SIG-M5 treated with dmso at 0.1 percent for 504 hours (cell line): ENCODE results near the gene WDR17.

Experiments
- DNase-seq: peaks from one replicate; lab custom pipeline; 2025; ENCODE audit not compliant: unreplicated experiment; lab: John Stamatoyannopoulos, UW

Gene WDR17

GRCh38 chr4:176090115-176090514 lies 24.5 kb downstream of the WDR17 start:
- peak; percentile 68 for DNase-seq

DNA sequence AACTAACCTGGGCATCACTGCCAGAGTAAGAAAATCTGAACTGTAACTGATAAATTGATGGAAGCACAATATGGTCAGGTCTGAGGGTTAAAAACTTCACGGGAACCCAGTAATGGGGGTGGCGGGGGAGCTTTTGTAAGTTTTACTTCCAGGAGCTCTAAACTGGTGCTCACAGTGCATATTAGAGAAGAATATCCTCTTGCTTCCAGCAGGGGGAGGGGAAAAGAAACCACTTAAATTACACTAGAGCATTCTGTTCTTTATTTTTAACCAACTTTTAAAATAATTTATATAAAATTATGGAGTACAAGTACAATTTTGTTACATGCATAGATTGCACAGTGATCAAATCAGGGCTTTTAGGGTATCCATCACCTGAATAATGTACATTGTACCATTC lies 33.7 kb downstream of the WDR17 start:
- DNase-seq, result no peak

GRCh38 chr4:176102414-176103063 lies 36.9 kb downstream of the WDR17 start:
- no peak for DNase-seq

DNA sequence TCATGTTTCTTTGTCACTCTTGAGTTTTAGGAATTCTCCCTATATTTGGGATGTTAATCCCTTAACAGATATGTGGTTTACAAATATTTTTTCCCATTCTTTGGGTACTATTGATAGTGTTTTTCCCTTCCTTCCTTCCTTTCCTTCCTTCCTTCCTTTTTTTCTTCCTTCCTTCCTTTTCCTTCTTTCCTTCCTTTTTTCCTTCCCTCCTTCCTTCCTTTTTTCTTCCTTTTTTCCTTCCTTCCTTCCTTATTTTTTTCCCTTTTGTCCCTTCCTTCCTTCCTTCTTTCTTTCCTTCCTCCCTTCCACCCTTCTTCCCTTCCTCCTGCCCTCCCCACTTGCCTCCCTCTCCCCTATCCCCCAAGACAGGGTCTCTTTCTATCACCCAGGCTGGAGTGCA lies 42.1 kb downstream of the WDR17 start:
- no peak for DNase-seq

GRCh38 chr4:176123710-176124407 lies 58.2 kb downstream of the WDR17 start:
- DNase-seq, result peak; percentile 7

DNA sequence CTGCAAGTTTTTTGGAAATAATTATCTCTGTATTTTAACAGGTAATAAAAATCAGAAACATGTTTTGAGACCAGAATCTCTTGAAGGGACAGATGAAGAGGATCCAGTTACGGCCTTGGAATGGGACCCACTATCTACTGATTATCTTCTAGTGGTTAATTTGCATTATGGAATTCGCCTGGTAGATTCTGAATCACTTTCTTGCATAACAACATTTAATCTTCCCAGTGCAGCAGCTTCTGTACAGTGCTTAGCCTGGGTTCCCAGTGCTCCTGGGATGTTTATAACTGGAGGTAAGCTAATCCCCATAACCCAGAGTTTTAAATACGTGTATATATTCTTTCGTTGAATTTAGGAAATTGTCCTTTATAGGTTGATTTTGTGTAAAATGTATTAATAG lies 59.4 kb downstream of the WDR17 start:
- DNase-seq, result no peak

DNA sequence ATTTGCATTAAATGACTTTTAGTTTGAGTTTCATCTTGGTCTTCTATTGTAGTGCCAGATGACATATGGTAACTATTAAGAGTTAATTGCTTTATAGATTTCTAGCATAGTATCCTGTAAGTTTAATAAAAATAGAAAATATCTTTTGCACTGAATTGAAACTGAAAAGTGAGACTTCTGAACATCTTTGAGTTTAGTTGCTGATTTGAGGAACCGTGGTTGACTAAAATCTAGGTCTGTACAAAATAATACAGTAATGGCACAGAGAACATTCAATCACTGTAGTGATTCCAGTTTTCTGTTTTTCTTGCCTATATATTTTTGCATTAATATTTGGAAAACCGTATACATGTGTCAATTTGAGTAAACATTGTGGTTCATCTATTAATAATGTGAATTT lies 69.0 kb downstream of the WDR17 start:
- DNase-seq, result no peak

- DNase-seq, result no peak
Measured at GRCh38 chr4:176137631-176138030, 72.0 kb downstream of the WDR17 start.

DNA sequence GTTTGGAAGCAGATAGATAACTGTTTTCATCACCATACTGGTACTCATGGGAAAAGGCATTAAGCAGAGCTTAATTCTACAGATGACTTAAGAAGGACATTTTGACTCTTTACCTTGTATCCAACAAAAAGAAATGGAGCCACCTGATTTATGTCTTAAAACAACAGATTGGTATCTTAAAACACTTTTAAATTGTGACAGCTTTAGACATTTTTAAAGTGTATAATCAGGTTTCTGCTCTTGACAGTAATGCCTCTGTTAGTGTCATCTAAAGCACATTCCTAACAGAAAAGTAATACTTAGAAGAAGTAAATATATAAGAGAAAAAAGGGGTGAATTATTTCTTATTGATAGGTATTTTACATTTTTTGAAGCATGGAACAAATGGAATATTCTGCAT lies 73.9 kb downstream of the WDR17 start:
- no peak for DNase-seq

DNA sequence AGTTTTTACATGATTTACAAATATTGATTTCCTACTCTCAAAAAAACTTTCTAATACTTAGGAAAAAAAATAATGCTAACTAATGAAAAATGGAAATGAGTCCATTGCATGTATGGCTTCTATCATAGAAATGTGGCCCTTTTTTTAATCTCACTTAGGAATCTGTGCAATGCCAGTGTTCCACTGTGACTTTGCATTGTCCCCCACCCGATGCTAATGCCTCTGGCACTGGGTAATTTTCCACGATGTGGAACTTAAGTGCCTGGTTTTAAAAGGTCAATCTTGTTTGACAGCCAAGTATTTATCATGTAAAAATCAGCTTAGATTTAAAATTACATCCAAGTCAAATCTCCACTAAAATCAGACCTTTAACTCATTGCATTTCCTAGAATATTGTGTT lies 76.6 kb downstream of the WDR17 start:
- no peak for DNase-seq

DNA sequence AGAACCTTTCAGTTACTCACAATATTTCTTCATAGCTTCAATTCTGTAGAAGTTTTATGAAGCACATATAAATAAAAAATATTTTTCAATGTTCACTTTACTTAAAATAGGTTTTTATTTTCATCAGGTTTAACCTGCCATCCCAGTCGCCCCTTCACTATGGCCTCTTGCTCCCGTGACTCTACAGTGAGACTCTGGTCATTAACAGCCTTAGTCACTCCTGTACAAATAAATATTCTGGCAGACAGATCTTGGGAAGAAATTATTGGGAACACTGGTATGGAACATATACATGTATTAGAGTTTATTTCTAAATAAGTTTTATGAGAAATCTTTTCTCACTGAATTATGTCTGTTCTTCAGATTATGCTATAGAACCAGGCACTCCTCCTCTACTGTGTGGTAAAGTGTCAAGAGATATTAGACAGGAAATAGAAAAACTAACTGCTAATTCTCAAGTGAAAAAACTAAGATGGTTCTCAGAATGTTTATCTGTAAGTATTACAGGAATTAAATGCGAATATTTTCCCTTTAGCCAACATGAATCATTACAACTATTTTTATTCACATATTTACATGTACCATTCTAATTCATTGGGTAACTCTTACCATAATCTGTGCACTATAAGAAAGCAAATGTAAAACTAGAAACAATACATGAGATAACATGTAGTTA lies 84.2 kb downstream of the WDR17 start:
- no peak for DNase-seq

DNA sequence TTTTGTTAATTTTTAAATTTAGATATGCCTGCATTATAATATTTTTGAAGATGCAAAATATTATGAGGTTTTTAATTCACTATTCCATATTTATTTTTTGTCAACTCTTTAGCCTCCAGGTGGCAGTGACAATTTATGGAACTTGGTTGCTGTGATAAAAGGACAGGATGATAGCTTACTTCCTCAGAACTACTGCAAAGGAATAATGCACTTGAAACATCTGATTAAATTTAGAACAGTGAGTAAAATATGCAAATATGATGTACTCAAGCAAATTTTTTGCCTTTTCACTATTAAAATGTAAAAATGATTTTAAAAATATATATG lies 84.7 kb downstream of the WDR17 start:
- DNase-seq, result peak; percentile 4

- no peak for DNase-seq
Measured at GRCh38 chr4:176150704-176151103, 85.1 kb downstream of the WDR17 start.

DNA sequence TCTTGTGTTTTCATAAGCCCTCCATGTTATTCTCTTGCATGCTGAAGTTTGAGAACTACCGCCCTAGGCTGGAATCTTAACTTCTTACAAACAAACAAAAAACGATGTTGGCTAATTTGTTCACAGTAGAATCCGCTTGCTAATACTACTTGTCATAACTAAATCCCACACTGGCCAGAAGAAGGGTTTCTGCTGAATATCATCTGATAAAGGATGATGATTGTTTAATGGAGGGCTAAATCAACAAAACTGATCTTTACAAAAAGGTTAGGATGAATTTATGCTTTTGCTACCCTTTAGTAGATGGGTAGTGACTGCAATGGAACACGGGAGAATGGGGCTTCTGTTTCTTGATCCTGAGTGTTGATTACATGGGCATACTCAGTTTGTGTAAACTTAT lies 87.5 kb downstream of the WDR17 start:
- DNase-seq, result no peak

- no peak for DNase-seq
Measured at GRCh38 chr4:176156656-176157055, 91.0 kb downstream of the WDR17 start.

DNA sequence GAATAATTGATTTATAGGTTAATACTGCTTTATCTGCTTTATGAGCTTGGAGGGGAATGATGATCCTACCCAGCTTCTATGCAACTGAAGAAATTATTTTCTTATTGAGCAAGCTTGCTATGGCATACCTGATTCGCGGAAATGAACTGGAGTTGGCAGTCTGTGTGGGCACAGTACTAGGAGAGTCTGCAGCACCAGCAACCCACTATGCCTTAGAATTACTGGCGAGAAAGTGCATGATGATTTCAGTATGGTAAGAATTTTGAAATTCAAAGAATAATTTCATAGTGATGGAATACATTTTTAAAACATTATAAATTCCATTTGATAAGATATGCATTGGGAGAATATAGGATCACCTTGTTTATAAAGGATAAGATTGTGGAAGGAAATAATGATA lies 97.4 kb downstream of the WDR17 start:
- DNase-seq, result no peak

GRCh38 chr4:176185051-176185450 lies 119.4 kb downstream of the WDR17 start:
- no peak for DNase-seq

DNA sequence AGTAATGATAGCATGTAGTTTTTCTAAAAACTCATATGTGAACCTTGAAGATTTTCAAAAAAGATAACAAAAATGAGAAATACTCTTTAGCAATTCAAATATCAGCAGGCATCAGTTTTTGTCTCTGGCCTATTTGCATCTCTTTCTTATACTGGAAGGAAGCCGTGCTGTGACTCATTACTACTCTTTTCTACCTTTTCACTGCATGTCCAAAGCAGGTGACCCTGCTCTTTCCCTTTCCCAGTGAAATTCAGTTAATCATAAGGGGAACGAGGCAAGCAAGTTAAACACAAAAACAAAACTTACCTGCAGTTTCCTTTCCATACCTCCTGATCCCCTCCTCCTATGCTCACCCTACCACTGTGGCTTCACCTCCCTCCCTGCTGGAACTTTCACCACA lies 120.4 kb downstream of the WDR17 start:
- DNase-seq, result no peak

GRCh38 chr4:176186671-176187395 lies 121.2 kb downstream of the WDR17 start:
- DNase-seq, result no peak

- no peak for DNase-seq
Measured at GRCh38 chr4:176187624-176188023, 122.0 kb downstream of the WDR17 start.

DNA sequence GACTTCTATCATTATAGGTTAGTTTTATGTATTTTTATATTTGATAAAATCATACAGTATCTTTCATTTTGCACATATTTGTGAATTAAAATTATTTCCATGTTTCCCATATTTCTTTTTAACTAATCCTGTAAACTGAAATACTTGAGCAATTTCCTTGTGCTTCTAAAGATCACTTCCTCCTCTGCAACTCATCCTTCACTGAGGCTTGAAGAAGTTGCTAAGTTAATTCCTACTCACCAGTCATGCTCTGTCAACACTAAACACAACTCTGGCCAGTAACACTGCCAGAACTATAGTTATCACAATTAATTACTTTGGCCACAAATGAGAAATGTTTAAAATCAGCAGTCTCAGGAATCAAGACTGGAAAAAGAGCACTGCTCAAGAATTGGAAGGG lies 123.0 kb downstream of the WDR17 start:
- DNase-seq, result peak; percentile 30
